Parathyroid adenoma (tissue), 2 donors: ENCODE data around the gene FAM169A.

Experiments used
- H2AFZ ChIP-seq: fragments of 300-600 bp; sonication (generic); one replicate; pipeline ENCODE4 v1.7.0; 2017; ENCODE audit warnings: antibody characterized with exemption, mild to moderate bottlenecking
- H3K27ac ChIP-seq: fragments of 300-600 bp; sonication (generic); one replicate; pipeline ENCODE4 v1.7.0; 2017
- H3K27me3 ChIP-seq: fragments of 300-600 bp; sonication (generic); one replicate; pipeline ENCODE4 v1.7.0; 2017; ENCODE audit warnings: low read length; ENCODE audit not compliant: control insufficient read depth, insufficient read depth
- H3K36me3 ChIP-seq: fragments of 300-600 bp; sonication (generic); one replicate; pipeline ENCODE4 v1.7.0; 2017; ENCODE audit warnings: low read length; ENCODE audit not compliant: control insufficient read depth, insufficient read depth
- H3K4me1 ChIP-seq: fragments of 300-600 bp; sonication (generic); one replicate; pipeline ENCODE4 v1.7.0; 2017; ENCODE audit warnings: control low read depth
- H3K4me2 ChIP-seq: fragments of 300-600 bp; sonication (generic); one replicate; pipeline ENCODE4 v1.7.0; 2017; ENCODE audit warnings: low read length
- H3K4me3 ChIP-seq: fragments of 300-600 bp; sonication (generic); one replicate; pipeline ENCODE4 v1.7.0; 2017; ENCODE audit warnings: low read depth, low read length
- H3K79me2 ChIP-seq: fragments of 300-600 bp; sonication (generic); one replicate; pipeline ENCODE4 v1.7.0; 2017; ENCODE audit warnings: control low read depth
- H3K9ac ChIP-seq: fragments of 300-600 bp; sonication (generic); one replicate; pipeline ENCODE4 v1.7.0; 2017; ENCODE audit warnings: mild to moderate bottlenecking
- H3K9me3 ChIP-seq: fragments of 300-600 bp; sonication (generic); one replicate; pipeline ENCODE4 v1.7.0; 2017; ENCODE audit warnings: low read length; ENCODE audit not compliant: control insufficient read depth
- CTCF ChIP-seq: fragments of 300-600 bp; sonication (generic); IDR thresholded peaks from one replicate; pipeline ENCODE4 v1.7.0; 2017; ENCODE audit warnings: antibody characterized with exemption, mild to moderate bottlenecking
- donor health status: primary hyperparathyroidism.

The FAM169A gene

GRCh38 chr5:74738406-74738805, 127.8 kb downstream of the FAM169A start:
- H2AFZ ChIP-seq = no peak overlapping the region
- no peaks in the 10 kb centered on the region for H3K9me3 ChIP-seq
- H3K79me2 ChIP-seq = no peaks in the 10 kb centered on the region
- TF ChIP-seq CTCF = no peak
- no peaks in the 10 kb centered on the region for H3K36me3 ChIP-seq
- H3K4me1 ChIP-seq = no peaks in the 10 kb centered on the region
- no peak overlapping the region for H3K4me3 ChIP-seq
- no peak overlapping the region for H3K9ac ChIP-seq
- no peak overlapping the region for H3K27ac ChIP-seq
- no peak overlapping the region for H3K4me2 ChIP-seq
- no peaks in the 10 kb centered on the region for H3K27me3 ChIP-seq

GRCh38 chr5:74736759-74737158, 129.4 kb downstream of the FAM169A start:
- H3K27me3 ChIP-seq = no peaks in the 10 kb centered on the region
- no peaks in the 10 kb centered on the region for H3K9me3 ChIP-seq
- no peaks in the 10 kb centered on the region for H3K36me3 ChIP-seq
- H2AFZ ChIP-seq = no peak overlapping the region
- no peaks in the 10 kb centered on the region for H3K79me2 ChIP-seq
- no peak overlapping the region for H3K27ac ChIP-seq
- H3K4me3 ChIP-seq = no peak overlapping the region
- TF ChIP-seq CTCF = no peak
- no peak overlapping the region for H3K4me2 ChIP-seq
- no peak overlapping the region for H3K9ac ChIP-seq
- no peaks in the 10 kb centered on the region for H3K4me1 ChIP-seq
